Endothelial cell (in vitro differentiated cells): Measurements from ENCODE around the gene SAG. TPM values are rescaled to one million over a fixed set of nuclear protein-coding genes. Genes with fewer than 3 reads are reported as not detected.

Experiments used
- DNase-seq: peaks from one replicate; pipeline ENCODE4 v3.0.0; 2021; ENCODE audit warnings: low spot score
- H3K27ac Mint-ChIP-seq: one replicate; pipeline ENCODE4 v1.8.0; 2021; ENCODE audit warnings: mixed read lengths, inconsistent platforms; ENCODE audit not compliant: unreplicated experiment
- H3K27me3 Mint-ChIP-seq: one replicate; pipeline ENCODE4 v1.8.0; 2021; ENCODE audit warnings: mild to moderate bottlenecking, moderate library complexity, mixed read lengths, inconsistent platforms; ENCODE audit not compliant: unreplicated experiment
- H3K36me3 Mint-ChIP-seq: one replicate; pipeline ENCODE4 v1.8.0; 2021; ENCODE audit warnings: mild to moderate bottlenecking, low read depth, mixed read lengths, inconsistent platforms; ENCODE audit not compliant: unreplicated experiment
- H3K4me1 Mint-ChIP-seq: one replicate; pipeline ENCODE4 v1.8.0; 2021; ENCODE audit warnings: mild to moderate bottlenecking, mixed read lengths, inconsistent platforms; ENCODE audit not compliant: unreplicated experiment
- H3K4me3 Mint-ChIP-seq: one replicate; pipeline ENCODE4 v1.8.0; 2021; ENCODE audit warnings: mild to moderate bottlenecking, mixed read lengths, inconsistent platforms; ENCODE audit not compliant: unreplicated experiment
- H3K9me3 Mint-ChIP-seq: one replicate; pipeline ENCODE4 v1.8.0; 2021; ENCODE audit warnings: mixed read lengths, inconsistent platforms; ENCODE audit not compliant: unreplicated experiment
- CTCF ChIP-seq: fragments of 200-600 bp; sonication (generic); IDR thresholded peaks from one replicate; pipeline ENCODE4 v1.5.0; 2021; ENCODE audit warnings: antibody characterized with exemption; ENCODE audit not compliant: unreplicated experiment
- total RNA-seq: library from RNA; stranded (reverse); fragmentation: NEBNext Ultra II Directional; extraction: Animal tissue kit (Norgen Biotek cat#: 25700); gene quantifications from one replicate; pipeline ENCODE4 v1.2.1, GENCODE V29; 2021; ENCODE audit not compliant: unreplicated experiment

The SAG gene
- total RNA-seq, 1 donor from 2014 or later = not detected

GRCh38 chr2:233262562-233262961 is 45.1 kb upstream of the SAG start:
- peaks cover 19% of the 10 kb centered on the region for H3K4me1 Mint-ChIP-seq
- TF ChIP-seq CTCF = no peak
- no peaks in the 10 kb centered on the region for H3K9me3 Mint-ChIP-seq
- H3K27me3 Mint-ChIP-seq = no peaks in the 10 kb centered on the region
- no peak for DNase-seq
- peaks cover 57% of the 10 kb centered on the region for H3K36me3 Mint-ChIP-seq
- peak overlapping the region; percentile 32 for H3K27ac Mint-ChIP-seq
- peak overlapping the region; percentile 53 for H3K4me3 Mint-ChIP-seq

GRCh38 chr2:233263045-233263570 is 44.5 kb upstream of the SAG start:
- H3K9me3 Mint-ChIP-seq = no peaks in the 10 kb centered on the region
- no peak overlapping the region for H3K27ac Mint-ChIP-seq
- H3K27me3 Mint-ChIP-seq = no peaks in the 10 kb centered on the region
- peak overlapping the region; percentile 53 for H3K4me3 Mint-ChIP-seq
- no peak for DNase-seq
- H3K36me3 Mint-ChIP-seq = peaks cover 55% of the 10 kb centered on the region
- H3K4me1 Mint-ChIP-seq = peaks cover 23% of the 10 kb centered on the region
- no peak for TF ChIP-seq CTCF

GRCh38 chr2:233264667-233265066 is 42.9 kb upstream of the SAG start:
- H3K27me3 Mint-ChIP-seq = no peaks in the 10 kb centered on the region
- H3K27ac Mint-ChIP-seq = no peak overlapping the region
- no peak for TF ChIP-seq CTCF
- peaks cover 48% of the 10 kb centered on the region for H3K36me3 Mint-ChIP-seq
- no peaks in the 10 kb centered on the region for H3K9me3 Mint-ChIP-seq
- peak overlapping the region; percentile 29 for H3K4me3 Mint-ChIP-seq
- no peak for DNase-seq
- peaks cover 14% of the 10 kb centered on the region for H3K4me1 Mint-ChIP-seq

GRCh38 chr2:233265899-233266431 is 41.7 kb upstream of the SAG start:
- Mint-ChIP-seq H3K4me1 (peaks cover 19% of the 10 kb centered on the region), H3K27ac (no peak overlapping the region), H3K4me3 (no peak overlapping the region), H3K9me3 (no peaks in the 10 kb centered on the region), H3K27me3 (no peaks in the 10 kb centered on the region), H3K36me3 (peaks cover 46% of the 10 kb centered on the region)
- no peak for DNase-seq
- no peak for TF ChIP-seq CTCF

- H3K36me3 Mint-ChIP-seq = peaks cover 42% of the 10 kb centered on the region
- no peak overlapping the region for H3K27ac Mint-ChIP-seq
- TF ChIP-seq CTCF = no peak
- peaks cover 21% of the 10 kb centered on the region for H3K4me1 Mint-ChIP-seq
- no peaks in the 10 kb centered on the region for H3K9me3 Mint-ChIP-seq
- no peak for DNase-seq
- H3K4me3 Mint-ChIP-seq = no peak overlapping the region
- H3K27me3 Mint-ChIP-seq = no peaks in the 10 kb centered on the region
Observed at GRCh38 chr2:233266481-233266880, 41.1 kb upstream of the SAG start.
